Fibroblast of skin of back (primary cell): ENCODE data around the gene KBTBD8.

ENCODE experiments used
- DNase-seq: peaks from one replicate; pipeline ENCODE4 v3.0.0-alpha.2; 2013

The KBTBD8 gene

DNA sequence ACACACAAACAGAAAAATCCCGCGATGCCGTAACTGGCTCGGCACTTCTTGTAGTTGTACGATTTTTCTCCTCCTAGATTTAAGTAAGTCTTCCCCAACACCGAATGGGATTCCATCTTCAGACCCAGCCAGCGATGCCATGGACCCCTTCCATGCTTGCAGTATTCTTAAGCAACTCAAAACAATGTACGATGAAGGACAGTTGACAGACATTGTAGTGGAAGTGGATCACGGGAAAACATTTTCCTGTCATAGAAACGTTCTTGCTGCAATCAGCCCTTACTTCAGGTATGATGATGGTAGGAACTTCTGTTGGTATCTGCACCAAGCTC, 763 bp downstream of the KBTBD8 start:
- DNase-seq, result no peak

DNA sequence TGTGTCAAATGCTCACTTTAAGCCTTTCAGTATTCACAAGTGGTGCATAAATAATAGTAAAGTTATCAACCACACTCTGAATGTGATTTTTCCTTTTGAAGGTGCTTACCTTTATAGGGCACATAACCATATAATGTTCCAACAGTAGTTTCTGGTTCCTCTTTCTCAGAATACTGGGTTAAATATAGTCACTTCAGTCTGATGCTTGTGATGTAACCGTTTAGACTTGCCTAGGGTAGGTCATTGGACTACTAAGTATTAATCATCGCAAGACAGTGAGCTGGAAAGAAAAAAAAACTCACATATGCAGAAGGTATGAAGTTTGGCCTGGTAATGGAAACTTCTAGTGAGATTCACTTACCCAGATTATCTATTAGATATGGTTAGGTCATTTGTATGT, 1.9 kb downstream of the KBTBD8 start:
- peak; percentile 59 for DNase-seq

DNA sequence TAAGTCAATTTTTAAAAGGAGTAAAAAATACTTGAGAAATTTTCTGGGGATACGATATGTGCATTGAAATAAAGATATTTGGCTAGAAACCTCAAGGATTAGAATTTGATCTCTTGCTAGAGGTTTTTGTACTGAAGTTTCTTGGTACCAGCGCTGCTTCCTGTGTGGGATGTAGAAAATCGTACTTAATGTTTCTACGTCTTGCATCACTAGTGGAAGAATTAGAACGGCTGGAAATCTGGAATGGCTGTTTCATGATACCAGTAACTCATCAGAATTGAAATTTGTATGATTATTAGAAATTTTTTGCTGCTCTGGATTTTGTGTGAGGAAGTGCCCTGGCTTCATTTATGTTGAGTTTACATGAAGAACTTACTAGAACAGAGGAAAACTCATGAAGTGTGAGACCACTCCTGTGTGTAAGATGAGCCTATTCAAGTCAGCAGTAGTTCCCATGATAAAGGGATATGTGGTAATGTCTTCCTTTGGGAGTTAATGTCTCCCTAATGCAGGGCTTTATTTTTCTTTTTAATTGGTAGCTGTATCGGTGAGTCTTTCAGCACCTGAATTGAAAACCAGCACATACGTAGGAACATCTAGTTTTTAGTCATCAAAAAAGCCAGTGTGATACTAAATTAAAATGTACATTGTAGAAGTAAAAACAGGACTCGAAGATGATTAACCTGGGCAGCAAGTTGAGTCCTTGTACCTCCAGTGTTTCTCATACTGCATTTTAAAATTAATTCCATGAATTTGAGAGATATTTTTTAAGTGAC, 3.2 kb downstream of the KBTBD8 start:
- DNase-seq, result no peak

DNA sequence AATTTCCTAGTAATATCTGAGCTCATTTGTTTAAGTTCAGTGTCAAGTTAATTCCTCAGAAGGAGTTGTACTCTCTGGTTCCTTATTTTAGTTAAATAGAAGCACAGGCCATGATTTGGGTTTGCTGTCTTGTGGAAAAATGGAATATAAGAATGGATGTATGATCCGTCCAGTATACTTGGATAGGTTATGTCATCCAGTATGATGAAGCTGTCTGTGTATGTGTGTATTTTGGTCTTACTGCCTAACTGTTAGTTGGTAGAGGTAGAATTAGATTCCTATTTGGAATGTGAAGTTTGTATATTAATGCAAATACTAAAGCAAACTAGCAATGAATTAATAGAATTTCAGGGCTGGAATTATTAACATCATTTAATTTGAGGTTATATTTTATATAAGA, 7.9 kb downstream of the KBTBD8 start:
- DNase-seq, result no peak

DNA sequence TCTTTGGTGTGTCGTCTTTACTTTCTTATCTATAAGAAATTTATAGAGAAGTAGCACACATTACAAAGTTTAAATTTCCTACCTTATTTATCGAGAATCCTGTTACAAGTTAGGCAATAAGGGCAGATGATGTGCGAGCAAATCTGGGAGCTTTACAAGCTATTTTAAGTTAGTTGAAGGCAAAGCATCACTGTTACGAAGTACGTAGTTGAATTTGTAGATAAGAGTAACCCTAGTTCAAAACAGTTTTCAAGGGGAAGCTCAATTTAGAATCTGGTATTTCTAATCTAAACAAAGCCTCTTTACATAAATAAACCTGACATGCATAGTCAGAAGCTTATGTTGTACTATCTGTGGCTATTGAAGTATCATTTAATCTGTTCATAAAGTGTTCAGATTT, 8.4 kb downstream of the KBTBD8 start:
- DNase-seq, result peak; percentile 22

DNA sequence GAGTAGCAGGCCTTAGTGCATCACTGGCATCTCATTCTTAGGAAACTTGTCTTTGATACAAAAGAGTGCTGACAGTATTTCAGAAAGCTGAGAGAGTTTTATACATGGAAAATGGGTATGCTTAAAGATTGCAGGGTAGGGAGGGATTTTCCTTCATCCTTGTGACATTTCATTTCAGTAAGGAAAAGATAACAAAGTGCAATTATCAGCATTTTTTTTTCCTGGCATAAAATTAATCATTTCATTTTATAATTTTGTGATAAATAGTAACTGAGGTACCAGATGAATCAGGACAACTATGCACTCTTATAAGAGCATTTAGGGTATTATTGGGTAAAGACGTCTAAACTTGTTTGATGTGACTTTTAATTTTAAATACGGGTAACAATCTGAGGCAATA, 10.3 kb downstream of the KBTBD8 start:
- no peak for DNase-seq

DNA sequence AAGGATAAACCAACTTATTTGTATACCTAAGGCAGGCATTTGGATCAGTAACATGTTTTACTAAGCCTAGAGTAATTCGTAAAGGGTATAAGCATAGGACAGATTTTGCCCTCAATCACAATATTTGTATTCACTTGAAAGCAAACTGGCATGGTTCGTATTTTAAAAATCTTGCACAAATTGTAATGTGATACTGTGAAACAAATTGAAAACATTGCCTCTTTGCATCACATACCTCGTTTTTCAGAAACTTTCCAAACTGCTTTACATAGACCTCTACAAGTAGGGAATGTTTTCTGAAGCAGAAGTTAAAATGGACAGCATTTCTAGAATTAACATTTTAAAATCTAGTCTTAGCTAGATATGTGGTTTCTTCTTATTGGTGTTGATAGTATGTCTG, 11.6 kb downstream of the KBTBD8 start:
- no peak for DNase-seq

DNA sequence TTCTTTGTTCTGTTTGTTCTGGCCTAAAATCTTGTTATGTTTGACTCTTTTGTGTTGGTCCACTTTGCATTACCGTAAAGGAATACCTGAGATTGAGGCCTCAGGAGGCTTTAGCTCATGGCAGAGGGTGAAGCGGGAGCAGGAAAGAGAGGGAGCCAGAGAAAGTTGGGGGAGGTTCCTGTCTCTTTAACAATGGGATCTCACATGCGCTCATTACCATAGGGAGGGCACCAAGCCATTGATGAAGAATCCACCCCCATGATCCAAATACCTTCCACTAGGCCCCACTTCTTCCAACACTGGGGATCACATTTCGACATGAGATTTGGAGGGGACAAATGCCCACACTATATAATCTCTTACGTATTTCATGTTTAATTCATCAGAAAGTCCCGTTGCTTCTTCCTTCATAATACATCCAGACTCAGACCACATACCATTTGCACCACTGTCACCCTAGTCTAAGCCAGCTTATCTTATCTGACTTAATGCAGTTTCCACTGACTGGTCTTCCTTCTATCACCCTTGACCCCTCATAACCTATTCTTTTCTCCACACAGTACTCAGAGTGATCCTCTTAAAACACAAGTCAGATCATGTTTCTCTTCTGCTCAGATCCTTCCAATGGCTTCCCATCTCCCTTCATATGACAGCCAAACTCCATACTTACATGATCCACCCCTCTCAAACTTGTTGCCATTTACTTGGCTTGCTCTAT, 13.5 kb downstream of the KBTBD8 start:
- DNase-seq, result no peak

DNA sequence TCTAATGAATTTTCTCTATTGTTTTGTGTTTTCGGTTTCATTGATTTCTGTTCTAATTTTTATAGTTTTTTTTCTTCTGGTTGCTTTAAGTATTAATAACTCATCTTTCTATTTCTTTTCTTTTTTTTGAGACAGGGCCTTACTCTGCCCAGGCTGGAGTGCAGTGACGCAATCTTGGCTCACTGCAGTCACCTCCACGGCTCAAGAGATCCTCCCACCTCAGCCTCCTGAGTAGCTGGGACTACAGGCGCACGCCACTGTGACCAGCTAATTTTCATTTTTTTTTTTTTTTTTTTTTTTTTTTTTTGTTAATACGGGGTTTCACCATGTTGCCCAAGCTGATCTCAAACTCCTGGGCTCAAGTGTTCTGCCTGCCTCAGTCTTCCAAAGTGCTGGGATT, 14.5 kb downstream of the KBTBD8 start:
- DNase-seq, result no peak

DNA sequence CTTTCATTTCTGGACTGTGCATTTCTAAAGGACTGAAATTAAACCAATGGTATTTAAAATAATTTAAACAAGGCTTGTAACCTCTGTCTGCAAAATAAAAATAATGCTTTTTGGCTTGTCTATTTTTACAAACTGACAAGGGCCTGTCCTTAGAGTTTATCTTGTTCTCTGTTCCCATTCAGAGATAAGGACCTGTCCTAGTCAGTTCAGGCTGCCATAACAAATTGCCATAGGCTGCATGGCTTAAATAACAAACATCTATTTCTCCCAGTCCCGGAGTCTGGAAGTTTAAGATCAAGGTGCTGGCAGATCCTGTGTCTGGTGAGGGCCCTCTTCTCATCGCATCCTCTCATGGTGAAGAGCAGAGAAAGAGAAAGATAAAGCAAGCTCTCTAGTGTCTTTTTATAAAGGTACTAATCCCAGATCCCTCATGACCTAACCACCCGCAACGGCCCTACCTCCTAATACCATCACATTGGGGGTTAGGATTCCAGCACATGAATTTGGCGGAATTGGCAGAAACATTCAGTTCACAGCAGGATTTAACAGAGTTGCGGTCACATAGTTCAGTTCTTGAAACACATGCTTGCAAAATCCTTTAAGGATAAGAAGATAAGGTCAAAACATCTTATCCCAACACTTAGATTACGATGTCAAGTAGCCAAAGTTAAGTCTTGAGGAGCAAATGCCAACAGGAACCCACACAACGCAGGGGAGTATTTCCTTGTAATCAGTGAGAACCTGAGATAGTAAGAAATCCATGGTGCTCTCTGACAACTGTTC, 17.8 kb downstream of the KBTBD8 start:
- no peak for DNase-seq

DNA sequence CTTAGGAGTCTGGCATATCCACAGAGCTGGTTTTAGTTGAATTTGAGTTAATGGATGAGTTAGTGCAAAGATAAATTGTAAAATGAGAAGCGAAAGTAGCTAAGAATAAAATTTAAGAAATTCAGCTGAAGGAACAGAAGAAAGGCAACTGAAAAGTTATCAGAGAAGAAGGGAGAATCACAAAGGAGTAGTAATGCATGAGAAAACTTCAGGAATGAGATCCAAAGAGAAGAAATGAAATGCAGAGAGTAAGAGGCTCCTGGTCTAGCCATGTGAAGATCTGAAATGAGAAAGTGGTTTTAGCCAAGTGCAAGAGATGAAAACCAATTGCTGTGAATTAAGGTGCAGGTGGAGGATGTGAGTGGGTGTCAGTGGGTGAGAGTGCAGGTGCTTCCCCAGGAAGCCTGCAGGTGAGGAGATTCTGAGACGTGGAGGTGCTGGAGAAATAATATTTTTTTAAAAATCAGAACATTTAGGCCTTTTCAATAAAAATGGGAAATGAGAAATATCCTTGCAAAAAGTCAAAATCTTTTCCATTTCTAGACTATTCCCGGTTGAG, 18.5 kb downstream of the KBTBD8 start:
- no peak for DNase-seq

DNA sequence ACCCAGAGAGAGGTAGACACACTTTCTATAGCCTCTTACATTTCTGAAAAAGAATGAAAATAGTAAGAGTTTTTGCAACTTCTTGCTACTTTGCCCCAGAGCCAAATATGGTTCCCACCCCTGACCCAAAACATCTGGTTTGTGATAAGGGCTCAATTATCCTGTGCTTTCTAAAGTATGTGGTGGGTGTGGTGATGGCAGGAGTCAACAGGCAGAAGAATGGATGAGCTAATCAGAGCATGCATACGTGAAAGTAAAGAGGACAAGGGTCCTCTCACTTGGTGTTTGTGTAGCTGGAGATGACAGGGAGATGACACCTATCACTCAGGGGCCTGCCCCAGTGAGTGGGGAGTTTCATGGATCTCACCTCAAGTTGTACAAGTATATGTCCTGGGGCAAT, 19.1 kb downstream of the KBTBD8 start:
- no peak for DNase-seq

DNA sequence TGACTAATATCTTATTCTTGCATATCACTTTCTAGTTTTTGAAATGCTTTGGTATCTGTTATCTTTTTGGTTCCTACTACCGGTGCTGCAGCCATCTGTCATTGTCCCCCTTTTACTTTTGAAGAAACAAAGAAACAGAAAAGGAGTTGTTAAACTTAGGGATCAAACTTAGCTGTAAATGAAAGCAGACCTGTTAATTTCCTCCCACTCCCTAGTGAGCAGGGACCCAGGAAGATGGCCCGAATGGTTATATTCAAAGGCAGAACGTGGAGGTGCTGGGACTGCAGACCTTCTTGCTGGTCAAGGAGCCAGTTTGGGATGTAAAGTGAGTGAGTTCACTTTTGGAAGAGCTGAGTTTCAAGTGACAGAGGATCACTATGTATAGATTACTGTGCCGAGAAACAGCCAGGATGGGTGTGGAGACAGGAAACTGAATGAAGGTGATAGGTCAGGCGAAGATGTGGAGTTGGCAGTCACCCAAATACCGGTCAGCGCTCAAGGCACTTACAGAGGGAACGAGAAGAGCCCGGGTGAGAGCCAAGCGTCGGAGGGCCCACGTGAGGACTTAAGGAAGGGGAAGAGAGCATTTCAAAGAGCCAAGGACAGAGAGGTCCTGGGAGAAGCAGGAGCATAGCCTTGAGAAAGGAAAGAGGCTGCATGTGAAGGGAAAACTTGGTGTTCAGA, 20.1 kb downstream of the KBTBD8 start:
- no peak for DNase-seq

DNA sequence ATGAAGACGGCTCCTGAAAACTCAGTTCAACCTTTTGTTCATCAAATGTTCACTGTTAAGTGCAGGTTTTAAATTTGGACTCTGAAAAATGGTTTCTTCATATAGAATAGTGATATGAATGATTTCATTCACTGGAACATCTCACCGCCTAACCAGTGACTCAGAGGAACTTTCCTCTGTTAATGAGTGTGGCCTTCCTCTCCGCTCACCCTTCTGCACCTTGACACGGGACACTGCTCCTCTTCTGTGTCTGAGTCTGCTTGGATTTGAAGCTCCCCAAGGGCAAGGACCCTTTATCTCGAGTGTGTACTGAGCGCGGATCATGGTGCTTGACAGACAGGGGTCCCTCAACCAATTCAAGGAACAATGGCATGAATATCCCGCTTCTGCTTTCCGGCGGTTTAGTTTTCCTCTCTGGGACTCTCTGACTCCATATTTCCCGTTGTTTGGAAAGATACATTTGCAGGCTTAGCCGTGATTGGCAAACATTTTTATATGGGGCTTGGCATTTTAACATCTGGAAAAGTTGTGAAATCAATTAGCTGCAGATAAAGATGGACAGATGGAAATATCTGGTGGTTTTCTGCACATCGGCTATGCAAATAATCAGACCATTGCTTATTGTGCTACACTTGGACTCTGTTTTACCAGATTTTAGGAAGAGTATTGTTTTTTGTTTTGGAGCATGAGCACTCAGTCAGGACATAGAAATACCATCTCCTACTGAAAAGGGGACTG, 20.9 kb downstream of the KBTBD8 start:
- DNase-seq, result no peak

DNA sequence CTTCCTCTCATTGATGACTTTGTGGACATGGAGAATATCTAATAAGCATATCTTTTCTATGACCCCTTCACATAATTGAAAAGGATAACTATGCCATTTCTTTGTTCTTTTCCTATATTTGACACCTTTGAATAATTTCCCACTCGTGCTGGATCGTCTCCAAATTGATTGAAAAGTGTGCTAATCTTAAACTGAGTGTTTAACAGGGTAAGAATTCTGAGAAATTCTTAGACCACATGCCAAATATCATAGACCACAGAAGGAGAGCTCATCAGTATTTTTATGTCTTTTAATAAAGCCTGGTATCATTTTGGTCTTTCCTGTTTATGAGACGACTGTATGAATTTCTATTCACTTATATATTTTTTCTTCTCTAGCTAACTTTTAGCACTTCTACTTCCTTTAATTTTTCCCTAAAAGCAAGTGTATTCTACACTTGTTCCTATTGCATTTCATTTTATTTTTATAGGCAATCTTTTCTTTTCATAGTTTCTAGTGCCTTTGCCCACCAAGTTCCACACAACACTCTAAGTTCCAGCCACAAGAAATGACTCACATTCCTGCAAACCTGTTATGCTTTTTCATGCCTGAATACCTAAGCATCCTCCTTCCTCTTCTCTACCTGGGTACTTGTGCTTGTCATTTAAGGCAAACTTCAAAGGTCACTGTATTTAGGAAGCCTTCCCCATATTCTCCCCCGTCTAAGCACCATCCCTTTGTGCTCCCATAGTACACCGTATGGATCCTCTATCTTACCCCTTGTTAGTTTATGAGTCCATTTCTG, 30.1 kb downstream of the KBTBD8 start:
- DNase-seq, result no peak

DNA sequence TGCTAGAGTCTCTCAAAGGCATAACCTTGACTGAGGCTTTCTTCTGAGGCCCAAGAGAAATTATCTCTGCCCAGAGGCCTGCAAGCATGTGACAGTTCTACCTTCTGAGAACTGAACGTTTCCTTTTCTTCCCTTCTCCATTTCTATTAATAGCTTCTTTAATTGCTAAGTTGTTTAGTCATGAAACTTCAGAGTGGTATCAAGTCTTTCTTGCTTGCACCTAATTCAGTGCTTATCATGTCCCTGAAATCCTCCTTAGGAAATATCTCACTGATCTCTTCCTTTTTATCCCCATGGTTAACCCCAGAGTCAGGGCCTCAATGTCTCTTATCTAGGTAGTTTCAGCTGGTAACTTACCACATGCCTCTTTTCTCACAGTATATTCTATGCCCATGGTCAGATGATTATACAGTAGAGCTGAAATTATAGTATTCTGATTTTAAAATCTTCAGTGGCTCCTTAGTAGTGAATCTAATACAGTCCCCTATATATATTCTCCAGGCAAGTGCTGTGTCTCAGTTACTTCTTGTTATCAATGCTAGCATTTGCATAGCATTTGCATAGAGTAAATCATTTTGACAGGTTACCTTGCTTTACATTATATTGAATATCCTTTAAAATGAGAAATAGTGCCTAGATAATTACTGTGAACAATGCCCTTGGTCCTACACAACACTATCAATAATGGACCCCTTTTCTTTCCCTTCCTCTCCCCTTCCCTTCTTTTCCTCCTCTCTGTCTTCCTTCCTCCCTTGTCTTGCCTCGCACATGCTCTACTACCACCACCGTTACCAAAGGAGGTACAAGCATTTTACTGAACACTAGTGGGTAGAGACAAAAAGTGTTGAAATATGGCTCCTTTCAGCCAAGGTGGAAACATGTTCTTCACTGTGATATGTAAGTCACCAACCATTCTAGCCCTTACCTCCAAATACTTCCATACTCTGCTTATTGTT, 33.0 kb downstream of the KBTBD8 start:
- DNase-seq, result no peak

DNA sequence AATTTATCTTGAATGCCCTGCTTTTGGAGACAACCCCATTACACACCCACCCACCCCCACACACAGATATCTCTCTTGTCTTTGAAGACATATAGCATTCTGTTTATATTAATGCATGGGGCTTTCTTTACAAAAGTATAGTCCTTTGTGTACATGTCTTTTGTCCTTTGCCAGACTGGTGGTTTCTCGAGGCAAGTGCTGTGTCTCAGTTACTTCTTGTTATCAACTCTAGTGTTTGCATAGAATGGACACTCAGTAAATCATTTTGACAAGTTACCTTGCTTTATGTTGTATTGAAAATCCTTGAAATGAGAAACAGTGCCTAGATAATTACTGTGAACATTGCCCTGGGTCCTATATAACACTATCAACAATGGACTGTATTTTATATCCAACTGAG, 33.9 kb downstream of the KBTBD8 start:
- no peak for DNase-seq

DNA sequence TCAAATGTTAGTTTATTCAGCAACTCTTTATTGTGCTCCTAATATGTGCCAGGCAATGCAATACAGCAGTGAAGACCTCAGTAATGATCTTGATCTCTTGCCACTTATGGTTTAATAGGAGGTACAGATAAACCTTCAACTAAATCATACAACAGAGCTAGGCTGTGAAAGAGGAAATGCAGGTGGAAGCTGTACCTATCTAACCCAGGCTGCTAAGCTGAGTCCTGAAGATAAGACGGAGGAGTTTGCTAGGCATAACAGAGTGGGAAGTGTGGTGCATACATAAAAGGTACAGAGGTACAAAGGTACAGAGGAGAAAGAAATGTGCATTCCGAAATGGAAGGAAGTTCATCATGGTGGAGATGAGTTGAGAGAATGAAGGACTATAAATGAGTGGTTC, 35.0 kb downstream of the KBTBD8 start:
- DNase-seq, result no peak

DNA sequence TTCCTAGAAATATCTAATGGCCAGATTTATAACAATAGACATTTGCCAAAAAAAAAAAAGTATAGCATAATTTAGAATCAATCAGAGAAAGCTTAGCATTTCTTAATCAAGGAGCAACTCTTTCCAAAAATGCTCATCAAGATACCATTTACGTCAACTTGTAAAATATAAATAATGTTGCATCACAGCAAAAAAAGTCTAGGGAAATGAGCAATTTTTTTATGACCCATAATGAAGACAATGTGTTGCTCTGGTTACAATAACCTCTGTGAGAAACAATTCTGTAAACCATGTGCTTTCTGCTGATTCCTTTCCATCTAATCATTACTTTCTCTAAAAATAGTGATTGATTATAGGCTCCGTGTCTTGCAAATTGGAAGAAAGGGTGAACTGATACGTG, 36.3 kb downstream of the KBTBD8 start:
- DNase-seq, result no peak

DNA sequence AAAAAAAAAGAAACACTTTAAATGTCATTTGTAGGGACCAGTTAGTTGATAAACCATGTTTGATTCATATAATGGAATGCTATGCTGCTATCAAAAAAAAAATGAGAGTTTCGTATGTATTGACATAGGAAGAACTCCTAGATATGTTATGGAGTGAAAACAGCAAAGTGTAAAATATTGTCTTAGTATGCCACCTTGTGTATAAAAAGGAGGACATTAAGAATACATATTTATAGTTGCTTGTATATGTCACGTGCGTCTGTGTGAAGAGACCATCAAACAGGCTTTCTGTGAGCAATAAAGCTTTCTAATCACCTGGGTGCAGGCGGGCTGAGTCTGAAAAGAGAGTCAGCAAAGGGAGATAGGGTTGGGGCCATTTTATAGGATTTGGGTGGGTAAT, 39.5 kb downstream of the KBTBD8 start:
- DNase-seq, result no peak
